Measurements from ENCODE around the gene WDFY1.

WDFY1 gene

DNA sequence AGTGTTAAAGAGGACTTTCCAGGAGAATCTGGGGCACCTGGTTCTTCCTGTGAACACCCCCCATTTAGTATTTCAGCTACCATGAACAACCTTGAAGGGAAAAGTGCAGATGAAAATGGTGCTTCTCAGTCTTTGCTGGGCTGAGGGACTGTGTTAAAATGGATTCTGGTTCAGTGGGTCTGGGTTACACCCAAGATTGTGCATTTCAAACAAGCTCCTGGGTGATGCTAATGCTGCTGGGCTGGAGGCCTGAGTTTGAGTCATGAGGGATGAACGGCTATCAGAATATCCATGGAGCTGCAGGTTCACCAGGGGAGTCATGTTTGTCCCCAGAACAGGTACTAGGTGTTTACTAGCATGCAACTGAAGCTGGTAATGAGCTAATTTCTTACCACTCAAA, 36.1 kb upstream of the WDFY1 start:
- H3K4me3 ChIP-seq (ENCODE audit: low read depth, low read length), result no peak overlapping the region
- DNase-seq (ENCODE audit: low read depth), result no peak
- TF ChIP-seq, protein P1, sequence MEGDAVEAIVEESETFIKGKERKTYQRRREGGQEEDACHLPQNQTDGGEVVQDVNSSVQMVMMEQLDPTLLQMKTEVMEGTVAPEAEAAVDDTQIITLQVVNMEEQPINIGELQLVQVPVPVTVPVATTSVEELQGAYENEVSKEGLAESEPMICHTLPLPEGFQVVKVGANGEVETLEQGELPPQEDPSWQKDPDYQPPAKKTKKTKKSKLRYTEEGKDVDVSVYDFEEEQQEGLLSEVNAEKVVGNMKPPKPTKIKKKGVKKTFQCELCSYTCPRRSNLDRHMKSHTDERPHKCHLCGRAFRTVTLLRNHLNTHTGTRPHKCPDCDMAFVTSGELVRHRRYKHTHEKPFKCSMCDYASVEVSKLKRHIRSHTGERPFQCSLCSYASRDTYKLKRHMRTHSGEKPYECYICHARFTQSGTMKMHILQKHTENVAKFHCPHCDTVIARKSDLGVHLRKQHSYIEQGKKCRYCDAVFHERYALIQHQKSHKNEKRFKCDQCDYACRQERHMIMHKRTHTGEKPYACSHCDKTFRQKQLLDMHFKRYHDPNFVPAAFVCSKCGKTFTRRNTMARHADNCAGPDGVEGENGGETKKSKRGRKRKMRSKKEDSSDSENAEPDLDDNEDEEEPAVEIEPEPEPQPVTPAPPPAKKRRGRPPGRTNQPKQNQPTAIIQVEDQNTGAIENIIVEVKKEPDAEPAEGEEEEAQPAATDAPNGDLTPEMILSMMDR (IDR thresholded peaks at IDR 0.05; ENCODE audit: insufficient read depth, low read depth, low read length, missing control alignments), result no peak

DNA sequence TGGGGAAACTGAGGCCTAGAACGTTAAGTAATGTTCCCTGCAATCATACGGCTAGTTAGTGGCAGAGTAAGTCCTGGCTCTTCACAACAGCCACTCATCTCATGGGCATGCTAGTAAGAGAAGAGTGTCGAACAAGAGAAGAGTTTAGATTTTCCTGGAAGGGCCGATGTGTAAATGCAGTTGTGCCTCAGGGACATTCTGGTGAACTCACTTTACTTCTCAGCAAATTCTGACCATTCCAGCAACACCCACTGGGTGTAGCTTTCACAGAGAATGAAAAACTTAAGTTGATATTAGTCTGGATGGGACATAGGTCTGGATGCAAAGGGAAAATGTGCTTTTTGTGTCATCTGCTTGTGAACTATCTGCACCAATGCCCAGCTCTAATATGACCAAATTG, 35.7 kb upstream of the WDFY1 start:
- H3K4me3 ChIP-seq (ENCODE audit: low read depth, low read length), result no peak overlapping the region
- TF ChIP-seq, protein P1 (IDR thresholded peaks at IDR 0.05; ENCODE audit: insufficient read depth, low read depth, low read length, missing control alignments), result no peak
- no peak for DNase-seq (ENCODE audit: low read depth)

DNA sequence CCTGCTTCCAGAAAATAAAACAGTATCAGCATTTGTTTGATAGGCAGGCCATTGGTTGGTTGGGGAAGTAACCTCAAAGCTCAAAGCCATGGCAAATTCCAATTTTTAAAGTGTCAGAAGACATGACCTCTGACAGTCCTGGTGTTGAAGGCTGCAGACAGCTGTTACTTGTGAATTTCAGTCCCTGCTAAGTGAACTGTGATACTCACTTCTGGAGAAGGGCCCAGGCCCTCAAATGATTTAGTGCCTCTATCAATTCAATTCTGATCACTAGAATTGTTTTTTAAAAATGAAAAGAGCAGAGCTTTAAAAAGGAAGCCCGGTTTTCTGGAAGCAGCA, 35.2 kb upstream of the WDFY1 start:
- TF ChIP-seq, protein P1 (IDR thresholded peaks at IDR 0.05; ENCODE audit: insufficient read depth, low read depth, low read length, missing control alignments), result no peak
- no peak for DNase-seq (ENCODE audit: low read depth)
- no peak overlapping the region for H3K4me3 ChIP-seq (ENCODE audit: low read depth, low read length)

DNA sequence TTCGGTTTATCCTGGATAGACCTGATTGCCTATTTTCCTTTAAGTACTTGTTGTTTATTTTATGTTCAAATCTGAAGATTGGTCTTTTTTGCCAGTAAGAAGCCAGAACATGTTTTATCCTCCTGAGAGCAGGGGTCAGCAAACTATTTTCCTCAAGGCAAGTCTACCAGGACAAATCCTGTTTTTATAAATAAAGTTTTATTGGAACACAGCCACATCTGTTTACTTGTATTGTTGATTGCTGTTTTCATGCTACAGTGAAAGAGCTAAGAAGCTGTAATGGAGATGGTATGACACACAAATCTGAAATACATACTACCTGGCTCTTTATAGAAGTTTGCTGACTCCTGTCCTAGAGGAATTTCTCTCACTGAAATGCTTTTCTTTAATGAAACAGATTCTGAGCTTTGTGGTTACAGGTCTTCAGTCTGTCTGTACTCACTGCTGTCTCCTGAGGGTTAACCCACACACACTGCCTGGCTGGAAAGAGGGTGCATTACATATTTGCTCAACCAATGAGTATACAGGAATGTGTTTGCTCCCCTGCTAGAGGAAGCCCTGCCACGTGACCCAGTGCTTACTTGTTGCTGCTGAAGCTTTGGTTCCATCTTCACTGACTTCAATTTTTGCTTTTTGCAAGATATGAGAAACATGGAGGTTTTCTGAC, 34.7 kb upstream of the WDFY1 start:
- H3K4me3 ChIP-seq (ENCODE audit: low read depth, low read length), result no peak overlapping the region
- TF ChIP-seq, protein P1 (IDR thresholded peaks at IDR 0.05; ENCODE audit: insufficient read depth, low read depth, low read length, missing control alignments), result no peak
- no peak for DNase-seq (ENCODE audit: low read depth)

DNA sequence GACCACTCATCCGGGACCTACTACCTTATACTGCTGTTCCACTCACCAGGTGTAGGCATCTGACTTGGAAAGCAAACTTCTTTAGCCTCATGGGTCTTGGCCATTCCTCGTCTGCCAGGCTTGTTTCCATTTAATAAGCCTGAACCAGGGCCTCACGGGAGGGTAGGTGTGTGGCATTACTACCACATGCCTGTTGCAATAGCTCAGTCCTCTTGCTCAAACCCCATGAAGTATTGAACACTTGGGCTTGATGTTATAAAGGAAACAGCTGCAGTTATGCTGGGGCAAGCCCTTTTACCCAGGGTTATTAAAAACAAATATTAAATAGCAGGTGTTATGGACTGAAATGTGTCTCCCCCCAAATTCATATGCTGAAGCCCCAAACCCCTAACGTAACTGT, 33.3 kb upstream of the WDFY1 start:
- no peak for DNase-seq (ENCODE audit: low read depth)
- H3K4me3 ChIP-seq (ENCODE audit: low read depth, low read length), result no peak overlapping the region
- TF ChIP-seq, protein P1 (IDR thresholded peaks at IDR 0.05; ENCODE audit: insufficient read depth, low read depth, low read length, missing control alignments), result no peak

DNA sequence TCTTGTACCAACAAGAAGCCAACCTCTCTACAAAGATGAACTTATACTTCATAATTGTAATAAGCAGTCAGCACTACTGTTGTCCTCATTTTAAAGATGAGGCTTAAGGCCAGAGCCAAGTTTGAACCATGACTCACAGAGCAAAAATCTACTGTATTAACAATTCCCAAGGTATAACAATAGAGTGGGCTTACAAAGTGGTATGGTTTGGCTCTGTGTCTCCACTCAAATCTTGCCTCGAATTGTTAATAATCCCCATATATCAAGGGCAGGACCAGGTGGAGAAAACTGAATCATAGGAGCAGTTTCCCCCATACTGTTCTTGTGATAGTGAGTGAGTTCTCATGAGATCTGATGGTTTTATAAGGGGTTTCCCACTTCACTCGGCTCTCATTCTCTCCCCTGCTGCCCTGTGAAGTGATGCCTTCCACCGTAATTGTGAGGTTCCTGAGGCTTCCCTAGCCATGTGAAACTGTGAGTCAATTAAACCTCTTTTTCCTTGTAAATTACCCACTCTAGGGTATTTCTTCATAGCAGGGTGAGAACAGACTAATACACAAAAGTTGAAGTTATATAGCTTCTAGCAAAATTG, 31.6 kb upstream of the WDFY1 start:
- no peak for DNase-seq (ENCODE audit: low read depth)
- TF ChIP-seq, protein P1 (IDR thresholded peaks at IDR 0.05; ENCODE audit: insufficient read depth, low read depth, low read length, missing control alignments), result no peak
- H3K4me3 ChIP-seq (ENCODE audit: low read depth, low read length), result no peak overlapping the region

DNA sequence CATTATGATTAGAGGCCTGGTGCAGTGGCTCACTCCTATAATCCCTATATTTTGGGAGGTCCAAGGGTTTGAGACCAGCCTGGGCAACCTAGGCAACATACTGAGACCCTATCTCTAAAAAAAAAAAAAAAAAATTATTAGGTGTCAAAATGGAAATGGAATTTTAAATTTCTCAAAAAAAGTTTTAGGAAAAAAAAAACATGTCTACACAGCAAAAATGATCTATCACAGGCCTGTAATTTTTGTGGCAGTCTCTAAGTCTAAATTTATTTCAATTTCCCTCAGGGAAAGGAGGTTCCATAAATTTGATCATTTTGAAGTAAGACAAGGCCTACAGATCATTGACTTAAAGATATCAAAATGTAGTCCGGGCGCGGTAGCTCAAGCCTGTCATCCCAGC, 28.5 kb upstream of the WDFY1 start:
- TF ChIP-seq, protein P1 (IDR thresholded peaks at IDR 0.05; ENCODE audit: insufficient read depth, low read depth, low read length, missing control alignments), result no peak
- no peak for DNase-seq (ENCODE audit: low read depth)
- no peak overlapping the region for H3K4me3 ChIP-seq (ENCODE audit: low read depth, low read length)
